Measurements from ENCODE around the gene SLX4IP.

Gene SLX4IP

GRCh38 chr20:10481676-10482075 lies 46.6 kb downstream of the SLX4IP start:
- H3K4me3 ChIP-seq (ENCODE audit: low read depth, low read length): no peak overlapping the region
- H3K36me3 ChIP-seq (ENCODE audit: control insufficient read depth in 2 of 2, insufficient read depth in 1 of 2, low read length in 2 of 2): no peaks in the 10 kb centered on the region; a peak in 1 of 3 replicates
- POLR2A ChIA-PET: no interaction called here
- no peaks in the 10 kb centered on the region for H3K9me3 ChIP-seq (ENCODE audit: control insufficient read depth, insufficient read depth, low read depth, low read length)
- TF ChIP-seq KLF8 (tag by site-specific recombination; IDR thresholded peaks at IDR 0.05) (no peak), SCRT2 (tag by site-specific recombination; IDR thresholded peaks at IDR 0.05) (peak; percentile 46; the same call in 1 of the 2 replicates), SP3 (tag by site-specific recombination; IDR thresholded peaks at IDR 0.05) (no peak)
- peaks cover 8% of the 10 kb centered on the region; the same call in 1 of the 2 replicates for H3K4me1 ChIP-seq (ENCODE audit: control insufficient read depth, insufficient read depth, low read length)
- CTCF ChIA-PET: interaction anchor here (0.8 kb wide), 1 partner anchor 1445 kb away, joined by 3 read pairs; no protein-coding TSS in a partner anchor
- no peak overlapping the region for H3K27ac ChIP-seq (ENCODE audit: extremely low read depth, low read depth, low read length)

- ChIA-PET POLR2A (no interaction called here), CTCF (no interaction called here)
- Histone ChIP-seq H3K4me3 (ENCODE audit: low read depth, low read length) (no peak overlapping the region), H3K27ac (ENCODE audit: extremely low read depth, low read depth, low read length) (no peak overlapping the region), H3K9me3 (ENCODE audit: control insufficient read depth, insufficient read depth, low read depth, low read length) (no peaks in the 10 kb centered on the region), H3K36me3 (ENCODE audit: control insufficient read depth in 2 of 2, insufficient read depth in 1 of 2, low read length in 2 of 2) (no peaks in the 10 kb centered on the region; a peak in 1 of 3 replicates), H3K4me1 (ENCODE audit: control insufficient read depth, insufficient read depth, low read length) (peaks cover 8% of the 10 kb centered on the region; the same call in 1 of the 2 replicates)
- TF ChIP-seq ZNF169 (tag by site-specific recombination; IDR thresholded peaks at IDR 0.05) (no peak), SCRT2 (tag by site-specific recombination; IDR thresholded peaks at IDR 0.05) (no peak), ZSCAN16 (tag by site-specific recombination; IDR thresholded peaks at IDR 0.05) (no peak), ZNF510 (tag by site-specific recombination; IDR thresholded peaks at IDR 0.05; ENCODE audit: insufficient replicate concordance) (no peak), ZNF513 (tag by site-specific recombination; IDR thresholded peaks at IDR 0.05) (no peak), ZNF23 (tag by site-specific recombination; IDR thresholded peaks at IDR 0.05; ENCODE audit: borderline replicate concordance) (no peak), ZNF701 (tag by site-specific recombination; IDR thresholded peaks at IDR 0.05) (no peak), ZNF292 (tag by site-specific recombination; IDR thresholded peaks at IDR 0.05; ENCODE audit: borderline replicate concordance, low read depth) (no peak), ZNF645 (tag by site-specific recombination; IDR thresholded peaks at IDR 0.05) (no peak)
- TF ChIP-seq, protein P1, sequence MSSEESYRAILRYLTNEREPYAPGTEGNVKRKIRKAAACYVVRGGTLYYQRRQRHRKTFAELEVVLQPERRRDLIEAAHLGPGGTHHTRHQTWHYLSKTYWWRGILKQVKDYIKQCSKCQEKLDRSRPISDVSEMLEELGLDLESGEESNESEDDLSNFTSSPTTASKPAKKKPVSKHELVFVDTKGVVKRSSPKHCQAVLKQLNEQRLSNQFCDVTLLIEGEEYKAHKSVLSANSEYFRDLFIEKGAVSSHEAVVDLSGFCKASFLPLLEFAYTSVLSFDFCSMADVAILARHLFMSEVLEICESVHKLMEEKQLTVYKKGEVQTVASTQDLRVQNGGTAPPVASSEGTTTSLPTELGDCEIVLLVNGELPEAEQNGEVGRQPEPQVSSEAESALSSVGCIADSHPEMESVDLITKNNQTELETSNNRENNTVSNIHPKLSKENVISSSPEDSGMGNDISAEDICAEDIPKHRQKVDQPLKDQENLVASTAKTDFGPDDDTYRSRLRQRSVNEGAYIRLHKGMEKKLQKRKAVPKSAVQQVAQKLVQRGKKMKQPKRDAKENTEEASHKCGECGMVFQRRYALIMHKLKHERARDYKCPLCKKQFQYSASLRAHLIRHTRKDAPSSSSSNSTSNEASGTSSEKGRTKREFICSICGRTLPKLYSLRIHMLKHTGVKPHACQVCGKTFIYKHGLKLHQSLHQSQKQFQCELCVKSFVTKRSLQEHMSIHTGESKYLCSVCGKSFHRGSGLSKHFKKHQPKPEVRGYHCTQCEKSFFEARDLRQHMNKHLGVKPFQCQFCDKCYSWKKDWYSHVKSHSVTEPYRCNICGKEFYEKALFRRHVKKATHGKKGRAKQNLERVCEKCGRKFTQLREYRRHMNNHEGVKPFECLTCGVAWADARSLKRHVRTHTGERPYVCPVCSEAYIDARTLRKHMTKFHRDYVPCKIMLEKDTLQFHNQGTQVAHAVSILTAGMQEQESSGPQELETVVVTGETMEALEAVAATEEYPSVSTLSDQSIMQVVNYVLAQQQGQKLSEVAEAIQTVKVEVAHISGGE (tag by site-specific recombination; conservative IDR thresholded peaks at IDR 0.05; ENCODE audit: low read depth): no peak
- TF ChIP-seq, protein P2, sequence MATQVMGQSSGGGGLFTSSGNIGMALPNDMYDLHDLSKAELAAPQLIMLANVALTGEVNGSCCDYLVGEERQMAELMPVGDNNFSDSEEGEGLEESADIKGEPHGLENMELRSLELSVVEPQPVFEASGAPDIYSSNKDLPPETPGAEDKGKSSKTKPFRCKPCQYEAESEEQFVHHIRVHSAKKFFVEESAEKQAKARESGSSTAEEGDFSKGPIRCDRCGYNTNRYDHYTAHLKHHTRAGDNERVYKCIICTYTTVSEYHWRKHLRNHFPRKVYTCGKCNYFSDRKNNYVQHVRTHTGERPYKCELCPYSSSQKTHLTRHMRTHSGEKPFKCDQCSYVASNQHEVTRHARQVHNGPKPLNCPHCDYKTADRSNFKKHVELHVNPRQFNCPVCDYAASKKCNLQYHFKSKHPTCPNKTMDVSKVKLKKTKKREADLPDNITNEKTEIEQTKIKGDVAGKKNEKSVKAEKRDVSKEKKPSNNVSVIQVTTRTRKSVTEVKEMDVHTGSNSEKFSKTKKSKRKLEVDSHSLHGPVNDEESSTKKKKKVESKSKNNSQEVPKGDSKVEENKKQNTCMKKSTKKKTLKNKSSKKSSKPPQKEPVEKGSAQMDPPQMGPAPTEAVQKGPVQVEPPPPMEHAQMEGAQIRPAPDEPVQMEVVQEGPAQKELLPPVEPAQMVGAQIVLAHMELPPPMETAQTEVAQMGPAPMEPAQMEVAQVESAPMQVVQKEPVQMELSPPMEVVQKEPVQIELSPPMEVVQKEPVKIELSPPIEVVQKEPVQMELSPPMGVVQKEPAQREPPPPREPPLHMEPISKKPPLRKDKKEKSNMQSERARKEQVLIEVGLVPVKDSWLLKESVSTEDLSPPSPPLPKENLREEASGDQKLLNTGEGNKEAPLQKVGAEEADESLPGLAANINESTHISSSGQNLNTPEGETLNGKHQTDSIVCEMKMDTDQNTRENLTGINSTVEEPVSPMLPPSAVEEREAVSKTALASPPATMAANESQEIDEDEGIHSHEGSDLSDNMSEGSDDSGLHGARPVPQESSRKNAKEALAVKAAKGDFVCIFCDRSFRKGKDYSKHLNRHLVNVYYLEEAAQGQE (tag by site-specific recombination; IDR thresholded peaks at IDR 0.05): no peak
Observed at GRCh38 chr20:10483691-10484090, 48.6 kb downstream of the SLX4IP start.

Data from HEK293 (cell line).